DND-41 (cell line): ENCODE data around the gene KCNQ1OT1.

Experiments used
- EZH2 ChIP-seq: IDR thresholded peaks from 3 replicates; pipeline ENCODE4 v1.6.1; 2012; ENCODE audit warnings: borderline replicate concordance, low read depth, mild to moderate bottlenecking, moderate library complexity, low read length, inconsistent platforms; ENCODE audit not compliant: severe bottlenecking
- TF ChIP-seq, protein P1 (sequence below): IDR thresholded peaks from 2 replicates; pipeline ENCODE4 v1.5.1; 2012; ENCODE audit warnings: borderline replicate concordance, low read length, moderate library complexity, mild to moderate bottlenecking; ENCODE audit not compliant: poor library complexity, severe bottlenecking; ENCODE audit errors: extremely low read depth

DNA sequence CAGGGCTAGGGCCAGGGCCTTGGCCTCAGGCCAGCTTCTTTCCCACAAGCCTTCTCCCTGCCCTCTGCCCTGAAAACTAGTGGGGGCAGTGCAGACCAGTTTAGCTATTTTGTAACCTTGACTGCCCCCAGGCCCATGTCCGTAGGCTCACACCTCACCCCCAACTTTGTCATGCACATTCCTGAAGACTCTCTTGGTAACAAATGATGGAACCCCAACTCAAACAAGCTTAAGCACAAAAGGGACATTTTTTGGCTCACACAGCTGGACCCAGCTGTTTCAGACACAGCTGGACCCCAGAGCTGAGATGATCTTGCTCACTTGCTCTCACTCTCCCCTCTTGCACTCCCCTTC lies 46.6 kb downstream of the KCNQ1OT1 start:
- TF ChIP-seq, protein P1, sequence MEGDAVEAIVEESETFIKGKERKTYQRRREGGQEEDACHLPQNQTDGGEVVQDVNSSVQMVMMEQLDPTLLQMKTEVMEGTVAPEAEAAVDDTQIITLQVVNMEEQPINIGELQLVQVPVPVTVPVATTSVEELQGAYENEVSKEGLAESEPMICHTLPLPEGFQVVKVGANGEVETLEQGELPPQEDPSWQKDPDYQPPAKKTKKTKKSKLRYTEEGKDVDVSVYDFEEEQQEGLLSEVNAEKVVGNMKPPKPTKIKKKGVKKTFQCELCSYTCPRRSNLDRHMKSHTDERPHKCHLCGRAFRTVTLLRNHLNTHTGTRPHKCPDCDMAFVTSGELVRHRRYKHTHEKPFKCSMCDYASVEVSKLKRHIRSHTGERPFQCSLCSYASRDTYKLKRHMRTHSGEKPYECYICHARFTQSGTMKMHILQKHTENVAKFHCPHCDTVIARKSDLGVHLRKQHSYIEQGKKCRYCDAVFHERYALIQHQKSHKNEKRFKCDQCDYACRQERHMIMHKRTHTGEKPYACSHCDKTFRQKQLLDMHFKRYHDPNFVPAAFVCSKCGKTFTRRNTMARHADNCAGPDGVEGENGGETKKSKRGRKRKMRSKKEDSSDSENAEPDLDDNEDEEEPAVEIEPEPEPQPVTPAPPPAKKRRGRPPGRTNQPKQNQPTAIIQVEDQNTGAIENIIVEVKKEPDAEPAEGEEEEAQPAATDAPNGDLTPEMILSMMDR, result no peak
- TF ChIP-seq EZH2, result no peak
